GM12872 (cell line): ENCODE measurements around the gene CES4A.

Experiments used
- CTCF ChIP-seq: IDR thresholded peaks from 3 replicates; pipeline ENCODE4 v1.5.1; 2011; ENCODE audit warnings: low read depth, mild to moderate bottlenecking, low read length, moderate library complexity; ENCODE audit not compliant: insufficient read depth

CES4A gene

GRCh38 chr16:66950971-66951790, 37.2 kb upstream of the CES4A start:
- TF ChIP-seq CTCF = no peak

GRCh38 chr16:66952430-66953110, 35.8 kb upstream of the CES4A start:
- TF ChIP-seq CTCF = no peak

DNA sequence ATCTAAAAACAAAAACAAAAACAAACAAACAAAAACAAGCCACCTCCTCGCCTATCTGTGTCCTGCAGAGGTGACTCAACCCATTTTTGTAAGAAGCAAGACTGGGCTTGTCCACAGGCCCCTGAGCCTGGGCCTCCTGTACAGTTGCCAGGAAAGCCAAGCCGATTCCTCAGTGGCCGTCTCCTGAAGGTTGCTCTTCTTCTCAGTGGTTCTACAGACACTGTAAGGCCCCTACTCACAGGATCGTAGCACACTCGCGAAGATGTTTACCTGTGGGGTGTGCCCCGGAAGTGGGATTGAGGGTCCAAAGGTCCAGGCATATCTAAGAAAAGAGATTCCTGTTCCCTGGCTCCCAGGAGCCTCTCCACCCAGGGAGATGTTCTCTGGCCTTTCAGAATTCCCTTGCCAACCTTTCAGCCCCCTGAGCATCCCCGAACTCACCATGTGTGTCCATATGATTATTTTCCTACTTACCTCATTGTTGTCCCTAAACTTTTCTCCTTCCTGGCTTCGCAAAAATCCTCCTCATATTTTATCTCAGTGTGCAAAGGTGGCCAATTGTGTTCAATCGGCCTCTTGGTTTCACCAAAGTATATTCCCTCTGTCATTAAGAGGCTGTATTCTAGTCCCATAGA, 34.8 kb upstream of the CES4A start:
- TF ChIP-seq CTCF = no peak

GRCh38 chr16:66954097-66954659, 34.2 kb upstream of the CES4A start:
- peak; percentile 81 for TF ChIP-seq CTCF

GRCh38 chr16:66958857-66959703, 29.3 kb upstream of the CES4A start:
- no peak for TF ChIP-seq CTCF

- TF ChIP-seq CTCF = no peak
Measured at GRCh38 chr16:66959704-66960161, 28.7 kb upstream of the CES4A start.

GRCh38 chr16:66960270-66960669, 28.1 kb upstream of the CES4A start:
- TF ChIP-seq CTCF = no peak
